ENCODE results near the gene CA9.

- TF ChIP-seq NFATC3 (IDR thresholded peaks at IDR 0.05) = no peak
- TF ChIP-seq ZNF76 (CRISPR knock-in tag; IDR thresholded peaks at IDR 0.05; ENCODE audit: borderline replicate concordance) = no peak
Observed at GRCh38 chr9:35698231-35698630, 24.5 kb downstream of the CA9 start.

All from K562 (cell line).